HG02610 (cell line): ENCODE measurements around the gene CTNNB1.

Experiments
- ATAC-seq: cut with Tn5 transposase; IDR thresholded peaks from one replicate; pipeline ENCODE4 v1.9.1; 2021; ENCODE audit warnings: mild to moderate bottlenecking, moderate library complexity; ENCODE audit not compliant: unreplicated experiment

The CTNNB1 gene

GRCh38 chr3:41213588-41213987 is 14.3 kb downstream of the CTNNB1 start:
- no peak for ATAC-seq

GRCh38 chr3:41216422-41216821 is 17.1 kb downstream of the CTNNB1 start:
- no peak for ATAC-seq

- no peak for ATAC-seq
Measured at GRCh38 chr3:41216993-41217392, 17.7 kb downstream of the CTNNB1 start.

GRCh38 chr3:41219424-41219823 is 20.1 kb downstream of the CTNNB1 start:
- ATAC-seq = no peak

GRCh38 chr3:41220906-41221677 is 21.8 kb downstream of the CTNNB1 start:
- ATAC-seq = no peak

- no peak for ATAC-seq
Measured at GRCh38 chr3:41222012-41222411, 22.7 kb downstream of the CTNNB1 start.

- ATAC-seq = no peak
Measured at GRCh38 chr3:41222501-41222900, 23.2 kb downstream of the CTNNB1 start.

- ATAC-seq = no peak
Measured at GRCh38 chr3:41223078-41223477, 23.8 kb downstream of the CTNNB1 start.

- ATAC-seq = no peak
Measured at GRCh38 chr3:41223691-41224090, 24.4 kb downstream of the CTNNB1 start.

GRCh38 chr3:41224120-41224806 is 25.0 kb downstream of the CTNNB1 start:
- no peak for ATAC-seq

- ATAC-seq = no peak
Measured at GRCh38 chr3:41234823-41235721, 35.8 kb downstream of the CTNNB1 start.

- no peak for ATAC-seq
Measured at GRCh38 chr3:41236228-41236627, 36.9 kb downstream of the CTNNB1 start.

GRCh38 chr3:41237907-41238306 is 38.6 kb downstream of the CTNNB1 start:
- no peak for ATAC-seq

- no peak for ATAC-seq
Measured at GRCh38 chr3:41239587-41239986, 40.3 kb downstream of the CTNNB1 start.

GRCh38 chr3:41241161-41241560 is 41.9 kb downstream of the CTNNB1 start:
- ATAC-seq = no peak

- no peak for ATAC-seq
Measured at GRCh38 chr3:41241800-41242571, 42.7 kb downstream of the CTNNB1 start.

- no peak for ATAC-seq
Measured at GRCh38 chr3:41243183-41243582, 43.9 kb downstream of the CTNNB1 start.

GRCh38 chr3:41244620-41245336 is 45.5 kb downstream of the CTNNB1 start:
- no peak for ATAC-seq

GRCh38 chr3:41247055-41248004 is 48.0 kb downstream of the CTNNB1 start:
- ATAC-seq = no peak
